ENCODE measurements around the gene PTMA. TPM values are rescaled to one million over a fixed set of nuclear protein-coding genes. Genes with fewer than 3 reads are reported as not detected.

PTMA gene
- total and polyA plus RNA-seq, 9 of the 15 experiments (the other 6 are each of a cell fraction or from before 2014, with no cell fraction given), result 429 to 2,322 (median 1,578) TPM

GRCh38 chr2:231708773-231709635 is 679 bp downstream of the PTMA start (continued):
- peak; percentile 82 for TF ChIP-seq PRPF4 (IDR thresholded peaks at IDR 0.05; ENCODE audit: insufficient read depth, low read depth, low read length, poor library complexity, severe bottlenecking)
- no peak; the same call in 1 of the 2 replicates for TF ChIP-seq TFAP4 (CRISPR knock-in tag; IDR thresholded peaks at IDR 0.05; ENCODE audit: borderline replicate concordance)
- TF ChIP-seq MYC (IDR thresholded peaks at IDR 0.05; ENCODE audit: low read depth, low read length), result no peak
- TF ChIP-seq MYC (CRISPR knock-in tag; IDR thresholded peaks at IDR 0.05; ENCODE audit: borderline replicate concordance, low read depth), result no peak
- TF ChIP-seq ZNF449 (CRISPR knock-in tag; IDR thresholded peaks at IDR 0.05), result no peak
- peak in 1 of 3 experiments; percentile 10; a peak in 1 of 6 replicates for TF ChIP-seq CTCF (IDR thresholded peaks at IDR 0.05 in 2 of 3, conservative IDR thresholded peaks at IDR 0.05 in 1 of 3; ENCODE audit: insufficient read depth in 2 of 3, low read depth in 1 of 3, low read length in 3 of 3)
- no peak for TF ChIP-seq YBX1 (IDR thresholded peaks at IDR 0.05)
- TF ChIP-seq ZNF146 (CRISPR knock-in tag; IDR thresholded peaks at IDR 0.05; ENCODE audit: unreplicated experiment), result no peak
- TF ChIP-seq CTBP1 (IDR thresholded peaks at IDR 0.05; ENCODE audit: borderline replicate concordance), result peak; percentile 38; the same call in 1 of the 2 replicates
- TF ChIP-seq TRIM28 (IDR thresholded peaks at IDR 0.05), result no peak
- TF ChIP-seq FUS (optimal IDR thresholded peaks at IDR 0.05; ENCODE audit: low read depth, low read length), result peak; percentile 89
- TF ChIP-seq ZNF707 (CRISPR knock-in tag; conservative IDR thresholded peaks at IDR 0.05), result no peak
- TF ChIP-seq NCOA6 (IDR thresholded peaks at IDR 0.05), result peak; percentile 84; the same call in 1 of the 2 replicates
- no peak for TF ChIP-seq MAZ (CRISPR knock-in tag; conservative IDR thresholded peaks at IDR 0.05 in 1 of 2, IDR thresholded peaks at IDR 0.05 in 1 of 2)
- TF ChIP-seq U2AF1 (optimal IDR thresholded peaks at IDR 0.05; ENCODE audit: low read depth, low read length), result peak; percentile 75
- no peak for TF ChIP-seq SMARCA4 (IDR thresholded peaks at IDR 0.05)
- TF ChIP-seq AFF1 (IDR thresholded peaks at IDR 0.05; ENCODE audit: low read depth in 1 of 2, partially characterized antibody in 2 of 2), result no peak

Data from K562 (cell line).